ENCODE data around the gene ITPRIP.

- TF ChIP-seq EZH2 (IDR thresholded peaks at IDR 0.05) = no peak
- TF ChIP-seq, protein P1, sequence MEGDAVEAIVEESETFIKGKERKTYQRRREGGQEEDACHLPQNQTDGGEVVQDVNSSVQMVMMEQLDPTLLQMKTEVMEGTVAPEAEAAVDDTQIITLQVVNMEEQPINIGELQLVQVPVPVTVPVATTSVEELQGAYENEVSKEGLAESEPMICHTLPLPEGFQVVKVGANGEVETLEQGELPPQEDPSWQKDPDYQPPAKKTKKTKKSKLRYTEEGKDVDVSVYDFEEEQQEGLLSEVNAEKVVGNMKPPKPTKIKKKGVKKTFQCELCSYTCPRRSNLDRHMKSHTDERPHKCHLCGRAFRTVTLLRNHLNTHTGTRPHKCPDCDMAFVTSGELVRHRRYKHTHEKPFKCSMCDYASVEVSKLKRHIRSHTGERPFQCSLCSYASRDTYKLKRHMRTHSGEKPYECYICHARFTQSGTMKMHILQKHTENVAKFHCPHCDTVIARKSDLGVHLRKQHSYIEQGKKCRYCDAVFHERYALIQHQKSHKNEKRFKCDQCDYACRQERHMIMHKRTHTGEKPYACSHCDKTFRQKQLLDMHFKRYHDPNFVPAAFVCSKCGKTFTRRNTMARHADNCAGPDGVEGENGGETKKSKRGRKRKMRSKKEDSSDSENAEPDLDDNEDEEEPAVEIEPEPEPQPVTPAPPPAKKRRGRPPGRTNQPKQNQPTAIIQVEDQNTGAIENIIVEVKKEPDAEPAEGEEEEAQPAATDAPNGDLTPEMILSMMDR (IDR thresholded peaks at IDR 0.05) = no peak
Observed at GRCh38 chr10:104339469-104340110, 1.3 kb upstream of the ITPRIP start.

Measured in neural progenitor cell (in vitro differentiated cells).